ENCODE results near the gene SHISAL2A. TPM values are rescaled to one million over a fixed set of nuclear protein-coding genes. Genes with fewer than 3 reads are reported as not detected.

SHISAL2A gene
- total and polyA plus RNA-seq, 2 donors (not counting 1 experiment from before 2014, with no cell fraction given): not detected

DNA sequence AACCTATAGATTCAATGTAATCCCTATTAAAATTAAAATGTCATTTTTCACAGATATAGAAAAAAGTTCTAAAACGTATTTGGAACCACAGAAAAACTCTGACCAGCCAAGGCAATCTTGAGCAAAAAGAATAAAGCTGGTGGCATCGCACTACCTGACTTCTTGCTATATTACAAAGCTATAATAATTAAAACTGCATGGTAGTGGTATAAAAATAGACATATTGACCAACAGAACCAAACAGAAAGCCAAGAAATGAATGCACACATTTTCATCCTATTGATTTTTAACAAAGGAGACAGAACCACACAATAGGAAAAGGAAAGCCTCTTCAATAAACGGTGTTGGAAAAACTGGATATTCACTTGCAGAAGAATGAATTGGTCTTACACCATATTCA, 9.2 kb upstream of the SHISAL2A start:
- no peaks in the 10 kb centered on the region for H4K20me1 ChIP-seq (ENCODE audit: control insufficient read depth, extremely low read depth, insufficient read depth, low read length)
- H2AFZ ChIP-seq (ENCODE audit: low read length): no peak overlapping the region
- H3K36me3 ChIP-seq (ENCODE audit: control insufficient read depth, insufficient read depth, low read length): no peaks in the 10 kb centered on the region
- H3K27ac ChIP-seq (ENCODE audit: insufficient read depth, low read length): no peak overlapping the region
- no peaks in the 10 kb centered on the region for H3K4me1 ChIP-seq (ENCODE audit: control insufficient read depth, extremely low read depth, insufficient read depth, low read length)
- H3K27me3 ChIP-seq (ENCODE audit: control insufficient read depth, insufficient read depth, low read length): no peaks in the 10 kb centered on the region
- TF ChIP-seq, protein P1, sequence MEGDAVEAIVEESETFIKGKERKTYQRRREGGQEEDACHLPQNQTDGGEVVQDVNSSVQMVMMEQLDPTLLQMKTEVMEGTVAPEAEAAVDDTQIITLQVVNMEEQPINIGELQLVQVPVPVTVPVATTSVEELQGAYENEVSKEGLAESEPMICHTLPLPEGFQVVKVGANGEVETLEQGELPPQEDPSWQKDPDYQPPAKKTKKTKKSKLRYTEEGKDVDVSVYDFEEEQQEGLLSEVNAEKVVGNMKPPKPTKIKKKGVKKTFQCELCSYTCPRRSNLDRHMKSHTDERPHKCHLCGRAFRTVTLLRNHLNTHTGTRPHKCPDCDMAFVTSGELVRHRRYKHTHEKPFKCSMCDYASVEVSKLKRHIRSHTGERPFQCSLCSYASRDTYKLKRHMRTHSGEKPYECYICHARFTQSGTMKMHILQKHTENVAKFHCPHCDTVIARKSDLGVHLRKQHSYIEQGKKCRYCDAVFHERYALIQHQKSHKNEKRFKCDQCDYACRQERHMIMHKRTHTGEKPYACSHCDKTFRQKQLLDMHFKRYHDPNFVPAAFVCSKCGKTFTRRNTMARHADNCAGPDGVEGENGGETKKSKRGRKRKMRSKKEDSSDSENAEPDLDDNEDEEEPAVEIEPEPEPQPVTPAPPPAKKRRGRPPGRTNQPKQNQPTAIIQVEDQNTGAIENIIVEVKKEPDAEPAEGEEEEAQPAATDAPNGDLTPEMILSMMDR (conservative IDR thresholded peaks at IDR 0.05 in 1 of 2, IDR thresholded peaks at IDR 0.05 in 1 of 2; ENCODE audit: low read depth in 1 of 2, low read length in 2 of 2): no peak
- no peak for TF ChIP-seq EZH2 (IDR thresholded peaks at IDR 0.05; ENCODE audit: low read length, missing control alignments)
- H3K4me3 ChIP-seq (replicated peaks in 1 of 4; ENCODE audit: control extremely low read depth in 1 of 4, insufficient read depth in 1 of 4, low read depth in 3 of 4, low read length in 4 of 4): no peak overlapping the region
- H3K79me2 ChIP-seq (ENCODE audit: control insufficient read depth, insufficient read depth, low read length): no peaks in the 10 kb centered on the region
- no peaks in the 10 kb centered on the region for H3K9me3 ChIP-seq (ENCODE audit: control insufficient read depth, insufficient read depth, low read depth, low read length)
- no peak overlapping the region for H3K4me2 ChIP-seq (ENCODE audit: extremely low read depth, insufficient read depth, low read length)
- DNase-seq (ENCODE audit: low read depth in 2 of 2): no peak
- no peak overlapping the region for H3K9ac ChIP-seq (ENCODE audit: insufficient read depth, low read length)

- TF ChIP-seq, protein P1 (conservative IDR thresholded peaks at IDR 0.05 in 1 of 2, IDR thresholded peaks at IDR 0.05 in 1 of 2; ENCODE audit: low read depth in 1 of 2, low read length in 2 of 2): no peak
- TF ChIP-seq EZH2 (IDR thresholded peaks at IDR 0.05; ENCODE audit: low read length, missing control alignments): no peak
- no peak overlapping the region for H3K9ac ChIP-seq (ENCODE audit: insufficient read depth, low read length)
- H3K36me3 ChIP-seq (ENCODE audit: control insufficient read depth, insufficient read depth, low read length): no peaks in the 10 kb centered on the region
- H3K27me3 ChIP-seq (ENCODE audit: control insufficient read depth, insufficient read depth, low read length): no peaks in the 10 kb centered on the region
- no peak overlapping the region for H3K4me3 ChIP-seq (replicated peaks in 1 of 4; ENCODE audit: control extremely low read depth in 1 of 4, insufficient read depth in 1 of 4, low read depth in 3 of 4, low read length in 4 of 4)
- no peak overlapping the region for H2AFZ ChIP-seq (ENCODE audit: low read length)
- H3K9me3 ChIP-seq (ENCODE audit: control insufficient read depth, insufficient read depth, low read depth, low read length): no peaks in the 10 kb centered on the region
- no peak overlapping the region for H3K4me2 ChIP-seq (ENCODE audit: extremely low read depth, insufficient read depth, low read length)
- DNase-seq (ENCODE audit: low read depth in 2 of 2): no peak
- no peaks in the 10 kb centered on the region for H3K79me2 ChIP-seq (ENCODE audit: control insufficient read depth, insufficient read depth, low read length)
- no peaks in the 10 kb centered on the region for H3K4me1 ChIP-seq (ENCODE audit: control insufficient read depth, extremely low read depth, insufficient read depth, low read length)
- H3K27ac ChIP-seq (ENCODE audit: insufficient read depth, low read length): no peak overlapping the region
- H4K20me1 ChIP-seq (ENCODE audit: control insufficient read depth, extremely low read depth, insufficient read depth, low read length): no peaks in the 10 kb centered on the region
These were observed 5.9 kb upstream of the SHISAL2A start for GRCh38 chr1:52627028-52627427.

DNA sequence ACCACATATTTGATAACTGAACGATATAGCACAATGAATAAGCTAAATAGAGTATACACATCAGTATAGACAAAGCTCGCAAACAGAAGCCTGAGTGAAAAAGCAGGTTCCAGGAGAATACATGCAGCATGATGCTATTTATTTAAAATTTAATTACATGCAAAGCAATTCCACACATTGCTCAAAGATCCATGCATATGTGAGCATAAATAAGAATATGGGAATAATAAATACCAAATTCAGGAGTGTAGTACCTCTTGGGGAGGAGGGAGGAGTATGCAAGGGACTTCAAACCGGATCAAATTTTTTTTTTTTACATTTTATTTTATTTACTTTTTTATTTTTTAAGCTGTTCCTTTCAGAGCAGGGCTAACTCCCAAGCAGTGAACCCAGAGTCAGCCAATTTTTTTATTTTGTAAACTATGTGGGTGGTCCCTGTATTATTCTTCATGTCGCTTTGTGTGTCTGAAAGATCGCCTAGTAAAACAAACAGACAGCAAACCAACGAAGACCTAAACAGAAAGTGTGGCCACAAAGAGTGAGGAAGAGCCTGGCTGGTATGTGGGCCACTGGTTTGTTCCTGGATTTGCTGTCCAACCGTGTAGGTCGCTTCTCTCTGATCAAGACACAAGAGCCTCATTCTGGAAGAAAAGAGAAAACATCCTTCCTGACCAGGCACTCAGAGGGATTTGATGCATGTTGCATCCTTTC, 4.2 kb upstream of the SHISAL2A start:
- no peak overlapping the region for H3K9ac ChIP-seq (ENCODE audit: insufficient read depth, low read length)
- H3K79me2 ChIP-seq (ENCODE audit: control insufficient read depth, insufficient read depth, low read length): no peaks in the 10 kb centered on the region
- no peaks in the 10 kb centered on the region for H4K20me1 ChIP-seq (ENCODE audit: control insufficient read depth, extremely low read depth, insufficient read depth, low read length)
- no peak for DNase-seq (ENCODE audit: low read depth in 2 of 2)
- no peaks in the 10 kb centered on the region for H3K4me1 ChIP-seq (ENCODE audit: control insufficient read depth, extremely low read depth, insufficient read depth, low read length)
- no peaks in the 10 kb centered on the region for H3K9me3 ChIP-seq (ENCODE audit: control insufficient read depth, insufficient read depth, low read depth, low read length)
- peak overlapping the region in 1 of 4 experiments; percentile 22 for H3K4me3 ChIP-seq (replicated peaks in 1 of 4; ENCODE audit: control extremely low read depth in 1 of 4, insufficient read depth in 1 of 4, low read depth in 3 of 4, low read length in 4 of 4)
- no peak overlapping the region for H2AFZ ChIP-seq (ENCODE audit: low read length)
- no peak overlapping the region for H3K27ac ChIP-seq (ENCODE audit: insufficient read depth, low read length)
- TF ChIP-seq, protein P1 (conservative IDR thresholded peaks at IDR 0.05 in 1 of 2, IDR thresholded peaks at IDR 0.05 in 1 of 2; ENCODE audit: low read depth in 1 of 2, low read length in 2 of 2): no peak
- TF ChIP-seq EZH2 (IDR thresholded peaks at IDR 0.05; ENCODE audit: low read length, missing control alignments): no peak
- no peaks in the 10 kb centered on the region for H3K36me3 ChIP-seq (ENCODE audit: control insufficient read depth, insufficient read depth, low read length)
- peak overlapping the region; percentile 65 for H3K4me2 ChIP-seq (ENCODE audit: extremely low read depth, insufficient read depth, low read length)
- H3K27me3 ChIP-seq (ENCODE audit: control insufficient read depth, insufficient read depth, low read length): peaks cover 12% of the 10 kb centered on the region

Measured in fibroblast of lung (primary cell).